Caco-2 (cell line): ENCODE measurements around the gene PTPRG. TPM values are rescaled to one million over a fixed set of nuclear protein-coding genes. Genes with fewer than 3 reads are reported as not detected.
"Not testable (repeated sequence)": the region's sequence is repeated elsewhere in the genome, so short reads cannot be mapped to it uniquely, and the experiment has no call there.

Experiments used
- BruUV-seq: library from RNA; stranded (reverse); fragments of 400-500 nt; replicated peaks from 2 replicates; lab custom pipeline; 2021; lab: Mats Ljungman, UMichigan
- CTCF ChIA-PET: fragments of 300-600 bp; sonication (Branson Sonifier 250); formaldehyde crosslinking; loops from one replicate; lab custom pipeline; 2022; ENCODE audit warnings: antibody characterized with exemption; lab: Charles Lee
- POLR2A ChIA-PET: fragments of 300-600 bp; sonication (Branson Sonifier 250); formaldehyde crosslinking; loops from one replicate; lab custom pipeline; 2022; ENCODE audit warnings: antibody characterized with exemption; lab: Charles Lee
- DNase-seq, 2 experiments: peaks; one replicate each; pipeline versions ENCODE4 v3.0.0 to v3.0.0-alpha.2; 2020 to 2022
- H3K27me3 ChIP-seq: replicated peaks from 2 replicates; pipeline ENCODE4 v1.6.0; 2011; ENCODE audit warnings: low read length; ENCODE audit not compliant: control insufficient read depth, insufficient read depth
- H3K36me3 ChIP-seq: 2 replicates; pipeline ENCODE4 v1.5.1; 2011; ENCODE audit warnings: low read length; ENCODE audit not compliant: control insufficient read depth, insufficient read depth
- H3K4me1 ChIP-seq: fragments of 250-450 bp; sonication (Bioruptor Pico); 2 replicates; pipeline ENCODE4 v1.5.1; 2020; ENCODE audit warnings: mild to moderate bottlenecking
- H3K4me3 ChIP-seq: 2 replicates; pipeline ENCODE4 v1.5.1; 2011; ENCODE audit warnings: low read depth, mild to moderate bottlenecking, control low read depth, low read length
- H3K9me3 ChIP-seq: fragments of 250-450 bp; sonication (Bioruptor Pico); 2 replicates; pipeline ENCODE4 v1.5.1; 2020; ENCODE audit warnings: mild to moderate bottlenecking, moderate library complexity
- H3K27ac Mint-ChIP-seq: one replicate; pipeline ENCODE4 v1.8.0; 2022; ENCODE audit warnings: mixed read lengths; ENCODE audit not compliant: unreplicated experiment
- H3K27me3 Mint-ChIP-seq: one replicate; pipeline ENCODE4 v1.8.0; 2022; ENCODE audit warnings: mixed read lengths; ENCODE audit not compliant: insufficient read depth, unreplicated experiment
- H3K36me3 Mint-ChIP-seq: one replicate; pipeline ENCODE4 v1.8.0; 2022; ENCODE audit warnings: mild to moderate bottlenecking, mixed read lengths; ENCODE audit not compliant: insufficient read depth, unreplicated experiment
- H3K4me1 Mint-ChIP-seq: one replicate; pipeline ENCODE4 v1.8.0; 2022; ENCODE audit warnings: low read depth, mixed read lengths; ENCODE audit not compliant: unreplicated experiment
- H3K4me3 Mint-ChIP-seq: one replicate; pipeline ENCODE4 v1.8.0; 2022; ENCODE audit warnings: mild to moderate bottlenecking, moderate library complexity, mixed read lengths; ENCODE audit not compliant: unreplicated experiment
- H3K9me3 Mint-ChIP-seq: one replicate; pipeline ENCODE4 v1.8.0; 2022; ENCODE audit warnings: mixed read lengths; ENCODE audit not compliant: unreplicated experiment
- intact Hi-C: fragments of 100-400 bp; cut with micrococcal nuclease; formaldehyde crosslinking; loops from one replicate; pipeline ENCODE4 v1.10.0; 2022; ENCODE audit not compliant: unreplicated experiment
- total RNA-seq: library from RNA; stranded (reverse); gene quantifications from 2 replicates; pipeline ENCODE4 v1.2.3, GENCODE V29; 2022
- TF ChIP-seq, protein P1 (sequence below), 2 experiments: fragments of 200-600 bp in 1 of 2; IDR thresholded peaks; 1 replicate in 1 of 2; 2 replicates in 1 of 2; pipeline versions ENCODE4 v1.5.1 to v1.8.0; 2011 to 2022; ENCODE audit warnings: antibody characterized with exemption in 1 of 2, control low read depth in 1 of 2, inconsistent platforms in 1 of 2, low read depth in 1 of 2, low read length in 1 of 2, mild to moderate bottlenecking in 1 of 2, moderate library complexity in 1 of 2; ENCODE audit not compliant: insufficient read depth in 1 of 2, severe bottlenecking in 1 of 2, unreplicated experiment in 1 of 2

Gene PTPRG
- total RNA-seq, 1 experiment from 2014 or later, result 46.4 TPM

DNA sequence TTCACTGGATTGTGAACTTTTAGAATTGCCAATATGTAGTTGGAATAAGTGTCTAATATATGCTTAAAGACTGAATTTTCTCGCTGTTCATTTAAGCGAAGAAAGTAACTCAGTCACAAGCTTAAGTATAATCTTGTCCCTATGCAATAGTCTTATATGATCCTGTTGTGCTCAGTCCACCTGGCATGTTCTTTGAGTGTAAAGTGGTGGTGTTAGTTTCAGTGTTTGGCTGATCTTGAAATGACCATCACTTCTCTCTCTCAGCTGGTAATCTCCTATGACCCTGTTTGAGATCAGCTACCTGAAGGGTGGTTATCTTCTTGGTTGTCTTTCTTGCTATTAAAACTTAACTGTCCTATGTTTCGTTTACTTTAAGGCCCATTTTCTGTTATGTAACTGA, 197.5 kb downstream of the PTPRG start:
- Histone ChIP-seq H3K9me3 (no peaks in the 10 kb centered on the region), H3K4me1 (peaks cover 6% of the 10 kb centered on the region), H3K27me3 (no peaks in the 10 kb centered on the region), H3K4me3 (no peak overlapping the region), H3K36me3 (no peaks in the 10 kb centered on the region)
- CTCF ChIA-PET, result no interaction called here
- Mint-ChIP-seq H3K4me1 (no peaks in the 10 kb centered on the region), H3K36me3 (no peaks in the 10 kb centered on the region), H3K27ac (no peak overlapping the region), H3K9me3 (no peaks in the 10 kb centered on the region), H3K4me3 (no peak overlapping the region), H3K27me3 (no peaks in the 10 kb centered on the region)
- BruUV-seq, result no TSS peak
- TF ChIP-seq, protein P1, sequence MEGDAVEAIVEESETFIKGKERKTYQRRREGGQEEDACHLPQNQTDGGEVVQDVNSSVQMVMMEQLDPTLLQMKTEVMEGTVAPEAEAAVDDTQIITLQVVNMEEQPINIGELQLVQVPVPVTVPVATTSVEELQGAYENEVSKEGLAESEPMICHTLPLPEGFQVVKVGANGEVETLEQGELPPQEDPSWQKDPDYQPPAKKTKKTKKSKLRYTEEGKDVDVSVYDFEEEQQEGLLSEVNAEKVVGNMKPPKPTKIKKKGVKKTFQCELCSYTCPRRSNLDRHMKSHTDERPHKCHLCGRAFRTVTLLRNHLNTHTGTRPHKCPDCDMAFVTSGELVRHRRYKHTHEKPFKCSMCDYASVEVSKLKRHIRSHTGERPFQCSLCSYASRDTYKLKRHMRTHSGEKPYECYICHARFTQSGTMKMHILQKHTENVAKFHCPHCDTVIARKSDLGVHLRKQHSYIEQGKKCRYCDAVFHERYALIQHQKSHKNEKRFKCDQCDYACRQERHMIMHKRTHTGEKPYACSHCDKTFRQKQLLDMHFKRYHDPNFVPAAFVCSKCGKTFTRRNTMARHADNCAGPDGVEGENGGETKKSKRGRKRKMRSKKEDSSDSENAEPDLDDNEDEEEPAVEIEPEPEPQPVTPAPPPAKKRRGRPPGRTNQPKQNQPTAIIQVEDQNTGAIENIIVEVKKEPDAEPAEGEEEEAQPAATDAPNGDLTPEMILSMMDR (IDR thresholded peaks at IDR 0.05; ENCODE audit: insufficient read depth in 1 of 2, low read depth in 1 of 2, low read length in 1 of 2, severe bottlenecking in 1 of 2, unreplicated experiment in 1 of 2), result no peak
- intact Hi-C loops, result no loop called here
- POLR2A ChIA-PET, result no interaction called here
- no peak for DNase-seq

DNA sequence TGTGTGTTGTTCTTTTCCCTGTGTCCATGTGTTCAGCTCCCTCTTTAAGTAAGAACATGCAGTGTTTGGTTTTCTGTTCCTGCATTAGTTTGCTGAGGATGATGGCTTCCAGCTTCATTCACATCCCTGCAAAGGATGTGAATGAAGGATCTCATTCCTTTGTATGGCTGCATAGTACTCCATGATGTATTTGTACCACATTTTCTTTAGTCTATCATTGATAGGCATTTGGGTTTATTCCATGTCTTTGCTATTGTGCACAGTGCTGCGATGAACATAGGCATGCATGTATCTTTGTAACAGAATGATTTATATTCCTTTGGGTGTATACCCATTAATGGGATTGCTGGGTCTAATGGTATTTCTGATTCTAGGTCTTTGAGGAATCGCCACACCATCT, 199.4 kb downstream of the PTPRG start:
- H3K36me3 Mint-ChIP-seq, H3K27me3 ChIP-seq, intact Hi-C loops, H3K27ac Mint-ChIP-seq, POLR2A ChIA-PET, H3K9me3 Mint-ChIP-seq, H3K27me3 Mint-ChIP-seq, H3K36me3 ChIP-seq, CTCF ChIA-PET, BruUV-seq, H3K4me1 ChIP-seq, DNase-seq, H3K9me3 ChIP-seq, H3K4me1 Mint-ChIP-seq, H3K4me3 Mint-ChIP-seq, H3K4me3 ChIP-seq: not testable (repeated sequence)

DNA sequence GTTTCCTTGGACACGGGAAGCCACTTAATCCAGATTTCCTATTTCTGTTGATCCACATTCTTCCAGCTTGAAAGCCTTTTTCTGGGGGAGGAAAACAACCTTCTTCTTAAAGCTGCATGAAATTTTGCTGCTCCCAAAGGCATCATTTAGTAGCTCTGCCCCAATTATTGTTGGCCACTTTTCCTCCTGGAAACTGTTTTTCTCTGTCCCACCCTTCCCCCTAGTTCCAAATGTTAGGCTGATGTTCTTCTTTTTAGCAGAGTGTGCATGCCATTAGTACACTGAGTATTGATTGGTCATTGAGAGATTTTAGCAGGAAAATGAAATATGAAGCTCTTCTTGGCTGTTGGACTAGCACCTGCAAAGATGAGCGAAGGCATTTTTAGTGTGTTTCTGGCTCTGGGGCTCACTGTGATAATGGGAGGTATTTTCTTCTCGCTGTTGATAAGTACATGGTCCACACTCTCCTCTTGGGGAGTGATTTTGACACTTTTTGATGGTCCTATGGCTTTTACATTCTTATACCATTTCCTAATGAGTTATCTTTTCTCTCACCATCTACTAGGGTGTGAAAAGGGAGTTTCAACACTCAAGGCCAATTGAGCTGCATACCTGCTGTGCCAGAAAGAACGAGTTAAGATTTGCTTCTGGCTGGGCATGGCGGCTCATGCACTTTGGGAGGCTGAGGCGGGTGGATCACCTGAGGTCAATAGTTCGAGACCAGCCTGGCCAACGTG, 200.5 kb downstream of the PTPRG start:
- Histone ChIP-seq H3K9me3 (no peaks in the 10 kb centered on the region), H3K4me3 (no peak overlapping the region), H3K27me3 (no peaks in the 10 kb centered on the region), H3K4me1 (peaks cover 6% of the 10 kb centered on the region), H3K36me3 (no peaks in the 10 kb centered on the region)
- CTCF ChIA-PET, result no interaction called here
- Mint-ChIP-seq H3K27me3 (no peaks in the 10 kb centered on the region), H3K27ac (no peak overlapping the region), H3K4me1 (no peaks in the 10 kb centered on the region), H3K4me3 (no peak overlapping the region), H3K36me3 (no peaks in the 10 kb centered on the region), H3K9me3 (no peaks in the 10 kb centered on the region)
- POLR2A ChIA-PET, result no interaction called here
- DNase-seq, result no peak
- TF ChIP-seq, protein P1 (IDR thresholded peaks at IDR 0.05; ENCODE audit: insufficient read depth in 1 of 2, low read depth in 1 of 2, low read length in 1 of 2, severe bottlenecking in 1 of 2, unreplicated experiment in 1 of 2), result no peak
- intact Hi-C loops, result no loop called here
- BruUV-seq, result no TSS peak
